HEK293 (cell line): ENCODE measurements around the gene PCSK1N.
"Not testable (repeated sequence)": the region's sequence is repeated elsewhere in the genome, so short reads cannot be mapped to it uniquely, and the experiment has no call there.

ENCODE experiments used
- CTCF ChIA-PET: fragments of 350-600 bp; formaldehyde crosslinking; extraction: SDS; loops from one replicate; lab custom pipeline; 2021; ENCODE audit warnings: antibody characterized with exemption; lab: Yijun Ruan, JAX
- POLR2A ChIA-PET: fragments of 300-600 bp; formaldehyde crosslinking; extraction: SDS; loops from one replicate; lab custom pipeline; 2020; ENCODE audit warnings: antibody characterized with exemption, inconsistent platforms; lab: Yijun Ruan, JAX
- H3K27ac ChIP-seq: fragments of 200-500 bp; sonication (Bioruptor generic); 2 replicates; pipeline ENCODE4 v1.5.1; 2014; ENCODE audit warnings: low read depth, low read length, control low read depth, inconsistent platforms; ENCODE audit errors: extremely low read depth
- H3K36me3 ChIP-seq, 2 experiments: fragments of 200-500 bp in 1 of 2; sonication (Bioruptor generic) in 1 of 2; 1 replicate in 1 of 2; 2 replicates in 1 of 2; pipeline ENCODE4 v1.5.1; 2014 to 2017; ENCODE audit warnings: inconsistent platforms in 2 of 2, low read length in 2 of 2; ENCODE audit not compliant: control insufficient read depth in 2 of 2, insufficient read depth in 1 of 2
- H3K4me1 ChIP-seq: fragments of 200-500 bp; sonication (Bioruptor generic); 2 replicates; pipeline ENCODE4 v1.5.1; 2014; ENCODE audit warnings: mild to moderate bottlenecking, low read length, inconsistent platforms; ENCODE audit not compliant: control insufficient read depth, insufficient read depth
- H3K4me3 ChIP-seq: 2 replicates; pipeline ENCODE4 v1.5.1; 2011; ENCODE audit warnings: low read depth, mild to moderate bottlenecking, control low read depth, low read length, moderate library complexity
- H3K9me3 ChIP-seq: fragments of 200-500 bp; sonication (Bioruptor generic); 2 replicates; pipeline ENCODE4 v1.5.1; 2014; ENCODE audit warnings: low read depth, low read length, inconsistent platforms; ENCODE audit not compliant: control insufficient read depth, insufficient read depth
- GLIS1 ChIP-seq: fragments of 450-650 bp; formaldehyde crosslinking; IDR thresholded peaks from 2 replicates; pipeline ENCODE4 v1.5.1; 2016; ENCODE audit warnings: missing biosample characterization, missing genetic modification characterization
- PRDM10 ChIP-seq: fragments of 450-650 bp; formaldehyde crosslinking; IDR thresholded peaks from 2 replicates; pipeline ENCODE4 v1.5.1; 2016; ENCODE audit warnings: missing biosample characterization, missing genetic modification characterization
- REST ChIP-seq: fragments of 450-650 bp; formaldehyde crosslinking; IDR thresholded peaks from 2 replicates; pipeline ENCODE4 v1.5.1; 2016; ENCODE audit warnings: missing biosample characterization, missing genetic modification characterization
- TRIM28 ChIP-seq: IDR thresholded peaks from 2 replicates; pipeline ENCODE4 v1.6.1; 2011; ENCODE audit warnings: low read length, control low read depth, borderline replicate concordance
- ZBTB7A ChIP-seq: fragments of 450-650 bp; formaldehyde crosslinking; IDR thresholded peaks from 2 replicates; pipeline ENCODE4 v1.5.1; 2016; ENCODE audit warnings: low read depth, missing biosample characterization, missing genetic modification characterization
- ZNF138 ChIP-seq: fragments of 450-650 bp; formaldehyde crosslinking; IDR thresholded peaks from 2 replicates; pipeline ENCODE4 v1.5.1; 2016; ENCODE audit warnings: missing biosample characterization, missing genetic modification characterization, borderline replicate concordance
- ZNF175 ChIP-seq: fragments of 450-650 bp; formaldehyde crosslinking; IDR thresholded peaks from 2 replicates; pipeline ENCODE4 v1.5.1; 2016; ENCODE audit warnings: missing biosample characterization, missing genetic modification characterization
- ZNF280D ChIP-seq: fragments of 450-650 bp; formaldehyde crosslinking; IDR thresholded peaks from 2 replicates; pipeline ENCODE4 v1.5.1; 2016; ENCODE audit warnings: missing biosample characterization, missing genetic modification characterization
- ZNF311 ChIP-seq: fragments of 450-650 bp; formaldehyde crosslinking; IDR thresholded peaks from 2 replicates; pipeline ENCODE4 v1.5.1; 2017; ENCODE audit warnings: missing biosample characterization, missing genetic modification characterization, borderline replicate concordance
- ZNF830 ChIP-seq: fragments of 450-650 bp; IDR thresholded peaks from 2 replicates; pipeline ENCODE4 v1.5.0; 2018; ENCODE audit warnings: missing biosample characterization, missing genetic modification characterization, low read depth, mild to moderate bottlenecking, moderate library complexity
- ZXDB ChIP-seq: fragments of 450-650 bp; formaldehyde crosslinking; IDR thresholded peaks from 2 replicates; pipeline ENCODE4 v1.5.1; 2016; ENCODE audit warnings: missing biosample characterization, missing genetic modification characterization

Gene PCSK1N

GRCh38 chrX:48826135-48826875 is 9.1 kb downstream of the PCSK1N start, which contains the start of gene ERAS (continued):
- TF ChIP-seq ZNF311 (tag by site-specific recombination) (no peak), ZNF280D (no peak), ZBTB7A (no peak)

- Histone ChIP-seq H3K27ac (no peak overlapping the region), H3K9me3 (no peaks in the 10 kb centered on the region), H3K36me3 (peaks cover 0 to 56% of the 10 kb centered on the region in 2 experiments; a peak in 1 of 3 replicates), H3K4me3 (no peak overlapping the region), H3K4me1 (no peaks in the 10 kb centered on the region)
- TF ChIP-seq ZNF830 (tag by site-specific recombination) (no peak), ZNF138 (tag by site-specific recombination) (no peak), ZXDB (no peak)
- CTCF ChIA-PET, result interaction anchor here (0.5 to 1.4 kb wide), 2 partner anchors 10 to 296 kb away, joined by 3 to 5 read pairs; no protein-coding TSS in a partner anchor
- POLR2A ChIA-PET, result no interaction called here
Measured at GRCh38 chrX:48824066-48824465, 11.3 kb downstream of the PCSK1N start.

- H3K9me3 ChIP-seq, result no peaks in the 10 kb centered on the region
- ChIA-PET CTCF (interaction anchor here (1.4 kb wide), 1 partner anchor 11 kb away, joined by 5 read pairs; no protein-coding TSS in a partner anchor), POLR2A (no interaction called here)
Measured at GRCh38 chrX:48823053-48823452, 12.4 kb downstream of the PCSK1N start.

GRCh38 chrX:48819394-48819793 is 16.0 kb downstream of the PCSK1N start:
- POLR2A ChIA-PET, H3K4me3 ChIP-seq, H3K27ac ChIP-seq, H3K9me3 ChIP-seq, H3K4me1 ChIP-seq, CTCF ChIA-PET: not testable (repeated sequence)
- H3K36me3 ChIP-seq, result peaks cover 0 to 72% of the 10 kb centered on the region in 2 experiments; a peak in 1 of 3 replicates

More at GRCh38 chrX:48823053-48823452, 12.4 kb downstream of the PCSK1N start:
- Histone ChIP-seq H3K36me3 (peaks cover 0 to 66% of the 10 kb centered on the region in 2 experiments; a peak in 1 of 3 replicates), H3K4me1 (no peaks in the 10 kb centered on the region), H3K4me3 (no peak overlapping the region), H3K27ac (no peak overlapping the region)
- TF ChIP-seq PRDM10 (tag by site-specific recombination), result peak; percentile 98
- no peak for TF ChIP-seq TRIM28
- no peak for TF ChIP-seq REST (tag by site-specific recombination)
- TF ChIP-seq ZNF175, result no peak
- peak; percentile 32 for TF ChIP-seq GLIS1 (tag by site-specific recombination)
- TF ChIP-seq, all 188 proteins: peak for 2
